Liver (tissue), 3 donors: ENCODE measurements around the gene RECQL5.

Experiments used
- CTCF ChIP-seq: fragments of 150-350 bp; IDR thresholded peaks from 2 replicates; pipeline ENCODE4 v1.5.1; 2017; ENCODE audit warnings: improper control_type of control experiment, low read depth, low read length; ENCODE audit not compliant: missing input control
- JUND ChIP-seq, 2 donors: IDR thresholded peaks; 2 replicates each; pipeline ENCODE4 v1.6.1; 2016; ENCODE audit warnings: antibody characterized with exemption in 2 of 2
- donor health status: healthy.
- donor health status: healthy.

DNA sequence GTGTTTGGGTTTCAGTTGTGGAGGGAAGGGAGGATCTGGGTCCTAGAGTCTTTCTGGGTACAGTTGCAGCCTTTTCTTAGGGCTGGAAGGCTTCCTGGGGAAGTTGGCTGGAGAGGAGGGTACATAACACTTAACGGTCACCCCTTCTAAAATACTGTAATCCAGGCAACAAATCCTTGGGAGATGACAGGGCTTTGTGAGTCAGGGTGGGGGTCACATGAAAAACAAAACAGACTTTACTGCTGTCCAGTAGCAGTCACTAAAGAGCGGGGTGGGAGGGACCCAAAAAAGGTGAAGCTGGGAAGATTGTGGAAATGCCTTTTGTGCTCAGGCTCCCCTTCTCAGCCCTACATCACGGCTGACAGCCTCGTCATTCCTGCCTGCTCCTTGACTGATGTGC lies 6.5 kb upstream of the RECQL5 start:
- no peak for TF ChIP-seq JUND (IDR thresholded peaks at IDR 0.05)
- TF ChIP-seq CTCF: no peak
